ENCODE measurements around the gene DIAPH3.

Gene DIAPH3

DNA sequence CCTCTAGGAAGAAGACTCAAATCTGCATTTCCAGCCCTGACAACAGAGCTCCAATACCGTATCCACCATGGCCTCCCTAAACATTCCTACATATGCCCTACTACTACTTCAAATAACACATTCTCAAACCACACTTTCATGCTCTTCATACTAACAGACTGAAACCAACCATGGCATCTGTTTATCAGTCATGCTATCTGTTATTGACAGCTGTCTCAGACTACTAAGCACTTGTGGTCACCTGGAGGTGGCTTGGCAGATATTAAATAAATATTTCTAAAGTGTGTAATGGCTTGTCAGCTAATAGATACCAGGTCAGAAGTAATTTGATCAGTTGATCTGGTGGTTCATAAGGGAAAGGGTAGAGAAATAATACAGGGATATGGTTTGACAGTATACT is 489.1 kb downstream of the DIAPH3 start:
- DNase-seq (ENCODE audit: low spot score), result no peak

DNA sequence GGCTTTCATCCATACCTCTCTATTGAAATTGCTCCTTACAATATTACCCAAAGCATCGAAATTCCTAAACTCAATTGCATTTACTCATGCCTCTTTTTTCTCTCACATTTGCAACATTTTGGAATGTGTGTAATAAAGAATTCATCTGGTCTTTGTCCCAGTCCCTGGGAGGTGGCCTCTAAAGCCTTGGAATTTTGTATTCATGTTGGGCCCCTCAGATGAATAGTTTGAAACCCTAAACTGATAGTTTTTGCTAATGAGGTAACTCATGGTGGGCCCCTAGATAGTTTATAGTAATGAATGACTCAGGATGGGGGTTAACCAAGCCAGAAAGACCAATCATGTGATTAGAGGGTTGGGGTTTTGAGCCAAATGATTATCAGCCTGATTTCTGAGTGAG is 490.4 kb downstream of the DIAPH3 start:
- no peak for DNase-seq (ENCODE audit: low spot score)

DNA sequence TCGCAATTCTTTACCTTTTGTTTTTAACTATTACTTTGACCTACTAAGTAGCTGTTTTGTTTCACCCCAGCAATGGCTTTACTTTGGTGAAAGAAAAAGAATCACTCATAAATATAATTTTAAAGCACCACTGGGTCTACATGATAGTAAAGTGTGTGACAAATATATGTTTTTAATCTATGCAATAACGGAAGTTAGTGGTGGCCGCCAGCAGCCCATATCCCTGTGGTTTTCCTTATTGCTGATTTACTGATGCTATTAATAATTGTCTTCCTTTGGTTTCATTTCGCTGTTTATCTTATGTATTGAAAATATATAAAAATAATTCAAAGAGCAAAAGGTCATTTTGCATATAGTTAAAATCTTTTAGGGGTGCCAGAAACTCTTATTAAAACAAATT is 491.3 kb downstream of the DIAPH3 start:
- no peak for DNase-seq (ENCODE audit: low spot score)

DNA sequence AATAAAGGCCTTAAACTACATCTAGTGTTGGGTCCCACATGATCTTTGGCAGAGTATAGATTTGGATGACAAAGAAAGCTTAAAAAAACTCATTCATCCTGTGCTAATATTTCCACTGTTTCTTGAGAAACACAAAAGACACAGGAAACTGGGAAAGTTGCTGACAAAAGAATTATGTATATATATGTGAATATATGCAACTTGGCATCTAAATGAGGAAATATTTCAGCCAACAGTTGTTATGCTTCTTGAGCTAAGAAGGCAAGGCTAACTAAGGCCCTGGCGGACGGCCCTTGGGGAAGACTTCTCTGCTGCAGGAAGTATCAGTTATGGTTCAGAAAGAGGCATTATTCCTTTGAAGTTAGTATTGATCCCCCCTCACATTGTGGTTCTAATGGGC is 491.8 kb downstream of the DIAPH3 start:
- no peak for DNase-seq (ENCODE audit: low spot score)

DNA sequence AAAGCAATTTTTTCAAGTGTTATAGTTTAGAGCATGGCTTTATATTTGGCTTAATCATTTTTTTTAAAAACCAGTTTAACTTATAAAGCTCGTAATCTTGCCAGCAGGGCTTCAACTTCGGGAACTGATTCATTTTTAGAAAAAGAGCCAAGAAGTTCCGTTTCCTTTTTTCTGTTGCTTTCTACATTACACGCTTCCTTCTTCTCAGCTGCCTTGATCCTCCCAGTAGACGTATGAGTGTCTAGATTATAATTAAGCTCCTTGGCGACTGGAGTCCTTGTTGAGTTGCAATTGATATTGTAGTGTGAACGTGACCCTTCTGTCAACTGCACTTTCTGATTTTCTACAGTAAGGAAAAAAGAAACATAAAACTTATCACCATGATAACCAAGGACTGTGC is 497.2 kb downstream of the DIAPH3 start:
- DNase-seq (ENCODE audit: low spot score), result no peak

DNA sequence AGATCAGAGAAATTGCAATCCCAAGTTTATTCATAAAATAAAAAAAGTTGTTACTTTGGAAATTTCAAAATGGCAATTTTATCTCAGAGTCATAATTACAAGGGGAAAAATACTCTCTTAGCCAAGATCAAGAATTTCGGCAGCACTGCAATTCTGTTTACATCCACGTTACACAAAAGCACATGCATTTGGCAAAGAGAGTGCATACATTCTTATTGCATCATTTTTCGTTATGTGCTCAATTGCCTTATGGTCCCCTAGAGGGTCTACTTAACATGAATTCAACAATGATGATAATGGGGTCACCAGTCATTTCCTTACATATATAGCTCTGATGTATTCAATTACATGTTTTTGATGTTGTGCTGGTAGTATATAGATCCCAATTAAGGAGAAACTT is 498.0 kb downstream of the DIAPH3 start:
- DNase-seq (ENCODE audit: low spot score), result no peak

DNA sequence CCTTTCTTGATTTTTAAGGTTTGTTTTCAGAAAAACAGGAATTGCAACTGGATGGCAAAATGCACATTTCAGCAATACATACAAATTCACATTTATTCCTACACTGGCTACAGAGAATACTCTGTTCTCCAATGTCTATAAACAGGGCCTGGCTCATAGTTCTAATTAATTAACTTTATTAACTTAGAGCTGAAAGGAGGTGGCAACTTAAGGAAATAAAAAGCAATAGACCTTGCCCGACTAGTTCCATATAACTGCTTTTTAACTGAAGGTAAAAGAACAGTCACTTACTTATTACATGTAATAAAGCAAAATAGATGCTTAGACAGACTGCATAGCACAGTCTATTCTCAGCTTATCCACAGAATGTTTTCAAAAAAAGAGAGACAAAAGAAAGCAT is 498.5 kb downstream of the DIAPH3 start:
- no peak for DNase-seq (ENCODE audit: low spot score)

DNA sequence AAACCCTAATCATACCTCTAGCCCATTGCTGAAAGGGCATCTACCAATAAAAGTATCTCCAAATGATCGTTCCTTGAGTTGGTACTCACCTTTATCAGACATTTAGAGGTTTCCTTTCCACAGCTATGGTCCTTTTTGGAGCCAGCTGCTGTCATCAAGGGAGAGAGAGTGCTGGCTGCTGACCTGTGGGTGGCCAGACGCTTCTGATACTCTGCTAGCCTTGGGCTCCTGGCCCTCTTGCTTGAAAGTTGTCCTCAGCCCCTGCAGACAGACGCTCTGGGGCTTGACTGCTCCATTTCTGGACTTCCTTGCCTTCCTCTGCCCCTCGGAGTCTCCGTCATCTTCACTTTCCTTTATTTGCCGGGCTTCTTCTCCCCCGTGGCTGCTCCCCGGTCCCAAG is 499.1 kb downstream of the DIAPH3 start:
- no peak for DNase-seq (ENCODE audit: low spot score)

DNA sequence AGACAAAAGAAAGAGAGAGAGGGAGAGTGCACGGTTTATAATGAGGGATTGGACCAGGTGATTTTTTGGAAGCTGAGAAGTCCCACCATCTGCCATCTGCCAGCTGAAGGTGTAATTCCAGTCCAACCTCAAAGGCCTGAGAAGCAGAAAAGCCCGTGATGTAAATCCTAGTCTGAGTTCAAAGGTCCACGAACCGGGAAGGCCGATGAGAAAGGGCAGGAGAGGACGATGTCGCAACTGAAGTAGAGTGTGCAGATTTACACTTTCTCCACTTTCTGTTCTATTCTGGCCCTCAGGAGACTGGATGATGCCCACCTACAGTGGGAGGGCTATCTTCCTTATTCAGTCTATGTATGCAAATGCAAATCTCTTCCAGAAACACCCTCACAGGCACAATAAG is 500.0 kb downstream of the DIAPH3 start:
- no peak for DNase-seq (ENCODE audit: low spot score)

DNA sequence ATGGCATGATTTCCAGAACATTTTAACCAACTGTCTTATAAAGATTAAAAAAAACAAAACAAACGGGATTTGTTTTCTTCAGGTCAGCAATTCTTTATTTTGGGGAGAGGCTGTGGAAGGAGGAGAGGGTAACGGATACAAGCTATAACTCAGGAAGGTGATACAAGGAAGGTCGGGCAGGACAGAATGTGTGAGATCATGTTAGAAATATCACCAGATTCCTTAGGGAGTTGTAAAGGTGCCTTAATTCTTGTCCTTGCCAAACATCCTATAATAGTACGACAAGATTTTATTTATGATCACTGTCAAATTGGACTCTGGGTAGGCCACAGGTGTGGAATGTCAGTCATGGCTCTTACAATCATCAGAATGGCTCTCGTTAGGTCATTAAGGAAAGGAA is 503.1 kb downstream of the DIAPH3 start:
- DNase-seq (ENCODE audit: low spot score), result no peak

DNA sequence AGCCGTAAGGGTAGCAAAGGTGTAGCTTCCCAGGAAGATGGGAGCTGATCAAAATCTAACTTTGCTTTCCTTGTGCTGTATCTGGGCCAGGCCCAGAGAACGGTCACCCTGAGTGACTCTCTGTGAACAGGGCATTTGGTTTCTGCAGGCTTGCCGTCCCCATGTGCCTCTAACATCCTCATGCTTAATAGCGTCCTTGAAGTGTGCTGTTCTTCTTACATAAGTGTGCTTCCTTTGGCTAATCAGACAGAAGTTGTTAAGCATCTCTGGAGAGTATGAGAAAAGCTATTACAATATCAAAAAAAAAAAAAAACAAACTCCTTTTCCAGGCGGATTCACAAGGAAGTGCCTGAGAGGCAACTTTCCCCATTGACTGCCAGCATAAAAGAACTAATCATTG is 503.7 kb downstream of the DIAPH3 start:
- DNase-seq (ENCODE audit: low spot score), result no peak

DNA sequence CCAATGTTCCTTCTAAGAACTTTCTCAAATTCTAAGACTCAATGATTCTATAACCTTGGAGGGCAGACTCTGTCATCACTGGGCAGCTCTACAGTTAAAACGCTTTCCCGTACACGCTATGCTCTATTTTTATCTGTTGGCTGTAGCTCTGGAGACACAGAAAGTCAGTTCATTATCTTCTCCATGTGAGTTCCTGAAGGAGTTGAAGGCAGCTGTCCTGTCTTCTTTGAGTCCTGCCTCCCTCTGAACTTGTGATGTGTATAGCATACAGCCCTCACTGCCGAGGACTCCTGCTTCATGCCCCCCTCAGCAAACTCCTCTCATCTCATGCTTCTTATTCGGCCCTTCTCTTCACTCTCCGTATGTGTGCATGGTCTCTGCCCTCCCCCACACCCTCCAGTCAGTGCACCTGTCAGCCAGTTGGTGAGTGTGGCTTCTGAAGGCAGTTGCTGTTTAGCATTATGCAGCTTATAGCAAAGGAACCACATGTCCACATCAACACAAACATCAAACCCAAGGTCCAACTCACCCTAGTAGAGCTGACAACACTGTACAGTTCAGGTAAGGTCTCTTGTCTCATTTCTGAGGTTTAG is 504.9 kb downstream of the DIAPH3 start:
- no peak for DNase-seq (ENCODE audit: low spot score)

DNA sequence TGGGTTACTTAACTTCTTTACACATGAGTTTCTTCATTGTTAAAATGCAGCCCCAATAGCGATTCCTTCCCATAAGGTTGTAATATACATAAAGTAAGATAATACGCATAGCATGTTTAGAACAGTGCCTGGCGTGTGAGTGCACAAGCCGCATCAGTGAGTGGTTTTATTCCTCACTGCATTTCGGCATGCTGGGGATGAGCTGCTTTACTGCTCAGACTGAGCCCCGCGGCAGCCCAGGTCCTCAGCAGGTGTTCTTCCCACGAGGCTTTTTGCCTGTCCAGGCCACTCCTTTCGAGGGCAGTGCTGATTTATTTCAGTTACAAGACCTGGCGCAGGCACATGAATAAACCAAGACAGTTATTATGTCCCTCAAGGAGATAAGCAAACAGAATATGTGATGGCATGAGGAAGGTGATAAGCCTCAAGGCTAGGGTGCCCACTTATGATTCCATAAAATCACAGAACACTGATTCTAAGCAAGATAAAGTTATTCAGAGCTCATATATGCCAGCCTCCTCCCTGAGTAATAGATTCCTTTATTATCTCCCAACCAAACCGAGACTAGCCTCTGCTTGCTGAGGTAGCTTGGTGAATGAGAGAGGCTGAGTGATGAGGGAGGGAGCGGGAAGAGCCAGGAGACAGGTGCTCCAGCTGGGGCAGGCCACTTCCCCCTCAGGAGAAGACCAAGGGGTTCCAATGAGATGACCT is 505.5 kb downstream of the DIAPH3 start:
- DNase-seq (ENCODE audit: low spot score), result no peak

DNA sequence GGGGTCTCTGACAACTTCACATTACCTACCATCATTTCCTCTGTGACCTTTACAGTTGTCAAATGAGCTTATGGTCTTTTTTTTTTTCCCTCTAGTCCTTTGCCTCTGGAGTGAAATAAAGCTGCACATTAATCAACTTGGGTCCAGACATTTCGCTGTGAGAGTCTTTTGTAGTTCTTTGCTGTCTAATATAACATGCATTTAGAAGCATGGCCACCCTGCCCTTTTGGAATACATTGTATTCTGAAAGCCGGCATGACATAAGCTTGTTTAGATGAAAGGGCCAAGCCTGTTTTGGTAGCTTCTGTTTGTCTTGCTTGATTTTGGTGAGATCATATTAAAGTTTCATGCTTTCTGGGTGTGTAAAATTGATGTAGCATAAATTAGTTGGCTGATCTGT is 509.8 kb downstream of the DIAPH3 start:
- DNase-seq (ENCODE audit: low spot score), result no peak

DNA sequence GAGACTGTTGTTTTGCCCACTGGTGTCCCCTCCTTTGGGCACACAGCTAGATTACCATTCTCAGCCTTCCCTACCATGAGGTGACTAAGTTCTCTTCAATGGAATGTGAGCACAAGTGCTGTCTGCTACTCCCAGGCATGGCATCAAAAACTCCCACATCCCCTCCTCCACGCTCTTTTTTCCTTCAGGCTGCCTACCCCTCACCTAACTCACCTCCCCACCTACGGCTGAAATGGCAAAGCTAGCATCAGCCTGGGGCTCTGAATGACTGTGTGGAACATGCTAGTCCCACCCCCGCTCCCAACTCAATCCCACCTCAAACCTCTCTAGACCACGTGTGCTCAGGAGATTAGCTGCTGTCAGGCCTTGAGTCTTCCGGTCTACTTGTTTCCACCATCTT is 512.2 kb downstream of the DIAPH3 start:
- DNase-seq (ENCODE audit: low spot score), result no peak

DNA sequence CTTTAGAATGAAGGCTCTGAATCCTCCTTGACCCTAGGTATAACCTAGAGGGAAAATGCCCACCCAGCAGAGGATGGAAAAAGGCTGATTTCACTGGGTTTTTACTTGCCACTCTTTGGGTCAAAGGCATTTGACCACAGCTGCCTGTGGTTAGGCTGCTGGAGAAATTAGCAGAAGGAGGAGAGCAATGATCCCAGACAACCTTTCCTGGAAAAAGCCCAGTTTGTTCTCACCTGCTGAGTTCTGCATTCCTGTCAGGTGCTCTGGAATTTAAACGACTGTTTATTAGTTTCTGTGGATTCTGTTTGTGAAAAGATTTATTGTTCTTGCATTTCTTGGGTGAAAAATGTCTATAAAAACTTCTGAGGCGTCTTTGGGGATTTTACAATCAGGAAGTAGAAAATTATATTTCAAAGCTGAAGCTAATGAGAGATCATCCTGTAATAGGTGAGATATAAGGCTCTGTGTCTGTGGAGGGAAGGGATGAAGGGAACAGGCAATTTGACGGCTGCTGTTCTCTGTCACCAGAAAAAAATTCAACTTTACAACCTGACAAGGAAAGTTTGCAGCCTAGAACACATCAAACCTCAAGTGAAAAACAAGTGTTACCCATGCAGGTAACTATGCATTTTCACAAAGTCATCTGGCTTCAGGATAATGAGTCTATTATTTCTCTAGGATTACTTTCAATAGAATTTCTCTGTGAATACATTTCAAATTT is 519.7 kb downstream of the DIAPH3 start:
- DNase-seq (ENCODE audit: low spot score), result no peak

DNA sequence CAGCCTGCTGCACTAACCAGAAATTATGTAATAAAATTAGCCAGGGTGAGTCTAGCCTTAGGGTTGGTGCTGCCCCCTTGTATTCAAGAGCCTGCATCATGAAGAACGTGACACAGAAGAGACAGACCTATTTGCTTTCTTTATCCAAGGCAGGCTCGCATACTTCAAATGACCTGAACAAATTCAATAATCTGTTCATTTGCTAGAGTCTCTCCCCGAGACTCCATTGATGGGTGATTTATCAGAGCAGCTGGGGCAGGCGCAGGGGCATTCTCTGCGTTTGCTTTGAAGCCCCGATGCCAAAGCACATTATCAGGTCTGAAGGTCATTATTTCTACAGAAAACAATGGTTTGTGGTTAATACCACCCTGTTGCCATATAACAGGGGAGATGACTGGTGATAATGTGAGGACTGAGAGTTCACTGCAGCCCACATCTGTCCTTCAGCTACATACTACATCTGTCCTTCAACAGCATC is 520.3 kb downstream of the DIAPH3 start:
- no peak for DNase-seq (ENCODE audit: low spot score)

DNA sequence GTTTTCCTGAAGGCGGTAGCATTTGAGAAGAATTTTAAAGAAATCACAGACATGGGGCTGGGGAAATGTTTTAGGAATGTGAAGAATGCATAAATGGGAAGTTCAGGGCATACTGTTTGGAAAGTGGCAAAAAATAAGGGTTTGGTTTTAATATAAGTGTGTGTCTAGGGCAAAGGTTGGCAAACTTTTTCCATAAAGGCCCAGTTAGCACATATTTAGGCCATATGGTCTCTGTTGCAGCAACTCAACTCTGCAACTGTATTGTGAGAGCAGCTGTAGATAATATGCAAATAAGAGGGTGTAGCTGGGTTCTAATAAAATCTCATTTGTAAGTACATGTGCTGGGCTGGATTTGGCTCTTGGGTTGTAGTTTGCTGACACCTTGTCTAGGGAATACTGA is 521.9 kb downstream of the DIAPH3 start:
- no peak for DNase-seq (ENCODE audit: low spot score)

DNA sequence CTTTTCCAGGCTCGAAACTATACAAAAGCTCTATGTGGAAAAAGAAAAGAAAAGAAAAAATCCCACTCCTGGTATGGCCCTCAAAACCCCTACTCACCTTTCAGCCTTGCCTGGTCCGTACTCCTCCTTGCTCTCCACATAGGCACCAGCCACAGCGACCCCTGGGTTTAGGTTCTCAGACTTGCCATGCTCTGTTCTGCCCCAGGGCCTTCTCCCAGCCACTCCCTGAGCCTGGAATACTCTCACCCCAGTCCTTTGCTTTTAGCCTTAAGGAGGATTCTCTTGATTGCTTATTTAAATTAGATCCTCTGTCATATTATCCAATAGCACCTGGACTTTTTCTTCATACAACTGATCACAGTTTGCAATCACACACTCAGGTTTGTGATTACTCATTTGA is 522.5 kb downstream of the DIAPH3 start:
- DNase-seq (ENCODE audit: low spot score), result no peak

DNA sequence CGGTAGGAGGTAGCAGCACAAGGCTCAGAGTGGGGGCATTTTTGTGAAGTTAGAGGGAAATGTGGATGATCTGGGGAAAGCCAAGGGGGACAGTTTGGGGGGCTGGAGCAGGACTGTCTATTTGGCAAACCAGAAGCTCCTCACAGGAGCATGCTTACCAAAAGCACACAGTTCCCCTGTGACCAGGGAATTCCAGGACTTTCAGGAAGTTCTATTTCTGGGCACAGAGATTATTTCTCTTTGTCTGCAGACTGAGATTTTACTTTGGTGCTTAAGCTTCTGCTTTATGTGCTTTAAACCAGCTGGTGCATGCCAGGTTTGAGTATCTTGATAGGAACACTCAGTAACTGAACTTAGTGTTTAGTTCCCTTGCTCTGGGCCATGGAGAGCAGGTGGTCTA is 525.3 kb downstream of the DIAPH3 start:
- no peak for DNase-seq (ENCODE audit: low spot score)

DNA sequence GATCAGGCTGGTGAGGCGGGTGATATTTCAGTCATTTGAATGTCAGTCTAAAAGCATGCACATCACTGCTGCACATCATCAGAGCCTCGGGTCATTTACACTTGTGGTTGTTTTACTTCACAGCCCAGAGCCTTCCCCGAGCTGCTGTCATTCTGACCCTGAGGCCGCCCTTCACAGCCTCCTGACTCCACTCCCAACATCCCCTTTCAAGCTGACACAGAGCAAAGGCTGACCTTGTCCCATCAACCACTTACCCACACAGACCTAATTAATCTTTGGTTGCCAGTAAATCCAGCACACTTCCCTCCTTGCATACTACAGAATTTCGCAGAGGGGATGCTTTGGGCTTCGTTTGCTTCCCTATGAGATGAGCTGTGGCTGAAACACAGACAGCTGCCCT is 528.1 kb downstream of the DIAPH3 start:
- DNase-seq (ENCODE audit: low spot score), result no peak

DNA sequence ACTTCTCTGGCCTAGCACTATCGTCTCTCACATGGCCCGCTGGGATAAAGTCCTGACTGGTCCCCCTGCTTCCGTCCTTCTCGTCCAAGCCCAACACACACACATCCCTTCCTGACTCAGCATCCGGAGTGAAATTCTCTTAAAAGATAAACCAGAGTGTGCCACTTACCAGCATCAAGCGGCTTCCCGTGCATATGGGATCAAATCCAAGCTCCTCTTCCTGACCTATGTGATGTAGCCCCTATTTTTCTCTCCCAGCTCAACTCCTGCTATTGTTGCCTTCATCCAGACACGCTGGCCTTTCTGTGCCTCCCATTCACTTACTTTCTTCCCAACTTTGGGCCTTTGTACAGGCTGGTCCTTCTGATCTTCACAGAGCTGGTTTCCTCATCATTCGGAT is 530.4 kb downstream of the DIAPH3 start:
- no peak for DNase-seq (ENCODE audit: low spot score)

DNA sequence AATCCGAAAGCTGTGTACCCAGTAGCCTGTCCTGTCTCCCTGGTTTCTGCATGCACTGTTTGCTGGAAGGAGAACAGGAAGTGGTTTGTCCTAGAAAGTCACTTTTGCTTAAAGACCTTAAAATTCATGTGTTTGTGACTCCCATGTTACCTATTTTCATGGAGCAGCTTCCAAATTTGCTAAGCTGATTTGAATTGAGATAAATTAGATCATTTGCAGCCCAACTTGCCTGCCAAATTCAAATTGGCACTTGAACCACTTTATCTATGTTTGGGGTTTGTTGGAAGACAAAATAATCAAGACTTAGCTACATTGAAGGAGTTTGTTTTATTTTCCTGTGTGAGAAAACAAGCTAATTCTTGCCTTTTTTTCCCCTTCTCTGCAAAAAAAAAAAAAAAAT is 532.5 kb downstream of the DIAPH3 start:
- DNase-seq (ENCODE audit: low spot score), result no peak

DNA sequence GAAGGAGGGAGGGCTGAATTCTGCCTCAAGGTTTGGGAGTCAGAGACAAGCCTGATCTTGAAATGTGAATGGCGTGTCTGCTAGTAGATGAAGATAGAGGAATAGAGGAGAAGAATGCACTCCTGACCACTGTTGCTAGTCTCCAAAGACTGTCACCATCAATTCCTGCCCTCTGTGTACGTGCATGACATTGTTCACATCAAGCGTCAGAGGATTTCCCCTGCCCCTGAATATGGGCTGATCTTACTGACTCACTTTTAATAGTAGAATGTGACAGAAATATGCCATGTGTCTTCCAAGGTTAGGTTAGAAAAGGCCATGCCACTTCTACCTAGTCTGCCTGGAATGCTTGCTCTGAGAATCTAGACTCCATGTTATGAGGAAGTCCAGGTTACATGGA is 538.6 kb downstream of the DIAPH3 start:
- DNase-seq (ENCODE audit: low spot score), result no peak

Data from cerebellar cortex (tissue), 1 donor.